HCT116 (cell line): ENCODE data around the gene RPS6KA2. TPM values are rescaled to one million over a fixed set of nuclear protein-coding genes. Genes with fewer than 3 reads are reported as not detected.

Experiments
- ATAC-seq: fragments of 200-7000 bp; cut with Tn5 transposase; 2 replicates; pipeline ENCODE4 v1.9.1; 2020; ENCODE audit warnings: mild to moderate bottlenecking, moderate library complexity
- BruUV-seq: library from RNA; stranded (reverse); fragments of 400-500 nt; replicated peaks from 2 replicates; lab custom pipeline; 2021; lab: Mats Ljungman, UMichigan
- CTCF ChIA-PET: fragments of 300-600 bp; sonication (Branson Sonifier 250); formaldehyde crosslinking; loops from one replicate; lab custom pipeline; 2021; ENCODE audit warnings: antibody characterized with exemption; lab: Charles Lee
- POLR2A ChIA-PET: fragments of 300-600, 350-600 bp; sonication (Branson Sonifier 250); formaldehyde crosslinking; loops from one replicate; lab custom pipeline; 2021; ENCODE audit warnings: antibody characterized with exemption; lab: Charles Lee
- RAD21 ChIA-PET, 2 experiments: fragments of 300-600 bp; sonication (Branson Sonifier 250); formaldehyde crosslinking; loops; one replicate each; lab custom pipeline; 2023; ENCODE audit warnings: low total read pairs in 2 of 2; ENCODE audit not compliant: uncharacterized antibody in 2 of 2, unreplicated experiment in 2 of 2, low non-redundant PET in 1 of 2; lab: Charles Lee
- DNase-seq: peaks from one replicate; pipeline ENCODE4 v3.0.0-alpha.2; 2010; ENCODE audit warnings: low read depth, low spot score
- H2AFZ ChIP-seq: fragments of 200-600 bp; shearing (Covaris generic), sonication (generic); 2 replicates; pipeline ENCODE4 v1.6.1; 2017; ENCODE audit warnings: low read depth, mixed run types, mixed read lengths, antibody characterized with exemption, low read length; ENCODE audit not compliant: poor library complexity, severe bottlenecking
- H3K27ac ChIP-seq: 2 replicates; pipeline ENCODE4 v1.5.1; 2012; ENCODE audit warnings: low read depth, low read length
- H3K27me3 ChIP-seq: fragments of 200-600 bp; sonication (generic); 2 replicates; pipeline ENCODE4 v1.6.1; 2016; ENCODE audit warnings: mixed run types, low read length, mixed read lengths; ENCODE audit not compliant: insufficient read depth
- H3K36me3 ChIP-seq, 2 experiments: fragments of 200-500 bp in 1 of 2; fragments of 200-600 bp in 1 of 2; sonication (Bioruptor generic) in 1 of 2; sonication (generic) in 1 of 2; 2 replicates each; pipeline versions ENCODE4 v1.5.1 to v1.6.1; 2014 to 2016; ENCODE audit warnings: low read length in 2 of 2, inconsistent platforms in 1 of 2, mixed read lengths in 1 of 2, mixed run types in 1 of 2; ENCODE audit not compliant: insufficient read depth in 2 of 2, control insufficient read depth in 1 of 2
- H3K4me1 ChIP-seq, 2 experiments: fragments of 200-600 bp in 1 of 2; sonication (generic) in 1 of 2; 2 replicates each; pipeline versions ENCODE4 v1.5.1 to v1.6.1; 2012 to 2017; ENCODE audit warnings: low read length in 2 of 2, inconsistent platforms in 1 of 2, mild to moderate bottlenecking in 1 of 2, mixed read lengths in 1 of 2, mixed run types in 1 of 2, moderate library complexity in 1 of 2; ENCODE audit not compliant: insufficient read depth in 2 of 2, control insufficient read depth in 1 of 2
- H3K4me2 ChIP-seq: fragments of 200-600 bp; sonication (generic); 2 replicates; pipeline ENCODE4 v1.6.1; 2017; ENCODE audit warnings: mixed run types, low read length, mixed read lengths
- H3K4me3 ChIP-seq, 2 experiments: fragments of 200-600 bp in 1 of 2; sonication (generic) in 1 of 2; replicated peaks in 1 of 2; 2 replicates each; pipeline ENCODE4 v1.5.1; 2011 to 2016; ENCODE audit warnings: low read length in 2 of 2, control low read depth in 1 of 2, low read depth in 1 of 2, mild to moderate bottlenecking in 1 of 2, mixed read lengths in 1 of 2, mixed run types in 1 of 2
- H3K79me2 ChIP-seq: fragments of 200-600 bp; sonication (generic); 2 replicates; pipeline ENCODE4 v1.6.1; 2017; ENCODE audit warnings: mild to moderate bottlenecking, mixed run types, low read length, moderate library complexity, mixed read lengths; ENCODE audit not compliant: insufficient read depth
- H3K9ac ChIP-seq: fragments of 200-600 bp; sonication (generic); 2 replicates; pipeline ENCODE4 v1.6.1; 2016; ENCODE audit warnings: low read length, mixed read lengths
- H3K9me2 ChIP-seq: fragments of 200-600 bp; sonication (generic), shearing (Covaris generic); 2 replicates; pipeline ENCODE4 v1.6.1; 2017; ENCODE audit warnings: mixed run types, mild to moderate bottlenecking, moderate library complexity; ENCODE audit not compliant: insufficient read depth
- H3K9me3 ChIP-seq, 2 experiments: fragments of 200-500 bp in 1 of 2; fragments of 200-600 bp in 1 of 2; sonication (Bioruptor generic) in 1 of 2; sonication (generic) in 1 of 2; 2 replicates each; pipeline ENCODE4 v1.6.1; 2014 to 2017; ENCODE audit warnings: low read length in 2 of 2, mixed read lengths in 2 of 2, inconsistent platforms in 1 of 2, low read depth in 1 of 2, mild to moderate bottlenecking in 1 of 2, mixed run types in 1 of 2, moderate library complexity in 1 of 2; ENCODE audit not compliant: control insufficient read depth in 1 of 2, insufficient read depth in 1 of 2
- H4K20me1 ChIP-seq: fragments of 200-600 bp; sonication (generic), shearing (Covaris generic); 2 replicates; pipeline ENCODE4 v1.6.1; 2017; ENCODE audit warnings: mixed run types, mild to moderate bottlenecking, moderate library complexity; ENCODE audit not compliant: insufficient read depth
- CEBPB ChIP-seq: IDR thresholded peaks from 2 replicates; pipeline ENCODE4 v1.6.1; 2012; ENCODE audit warnings: low read depth
- ELF1 ChIP-seq: IDR thresholded peaks from 2 replicates; pipeline ENCODE4 v1.6.1; 2012; ENCODE audit warnings: low read depth, borderline replicate concordance
- EZH2 ChIP-seq: fragments of 200-600 bp; sonication (generic); IDR thresholded peaks from 2 replicates; pipeline ENCODE4 v1.6.1; 2017; ENCODE audit warnings: antibody characterized with exemption, mixed run types
- EZH2phosphoT487 ChIP-seq: fragments of 200-600 bp; IDR thresholded peaks from 2 replicates; pipeline ENCODE4 v1.6.1; 2018; ENCODE audit warnings: antibody characterized with exemption, borderline replicate concordance
- FOSL1 ChIP-seq: IDR thresholded peaks from 2 replicates; pipeline ENCODE4 v1.6.1; 2012; ENCODE audit warnings: low read depth
- POLR2A ChIP-seq: IDR thresholded peaks from 2 replicates; pipeline ENCODE4 v1.7.0; 2011; ENCODE audit warnings: borderline replicate concordance; ENCODE audit not compliant: insufficient read depth, insufficient read length; ENCODE audit errors: extremely low read depth
- RAD21 ChIP-seq: IDR thresholded peaks from 2 replicates; pipeline ENCODE4 v1.6.1; 2012; ENCODE audit warnings: low read depth, mild to moderate bottlenecking
- SIN3A ChIP-seq: IDR thresholded peaks from 2 replicates; pipeline ENCODE4 v1.6.1; 2012; ENCODE audit warnings: low read depth
- SP1 ChIP-seq: IDR thresholded peaks from 2 replicates; pipeline ENCODE4 v1.6.1; 2012; ENCODE audit warnings: low read depth
- SRF ChIP-seq: IDR thresholded peaks from 2 replicates; pipeline ENCODE4 v1.6.1; 2012; ENCODE audit warnings: low read depth
- ZFX ChIP-seq: fragments of 450-650 bp; IDR thresholded peaks from 2 replicates; pipeline ENCODE4 v1.6.1; 2017
- ZNF274 ChIP-seq: fragments of 200-500 bp; sonication (Bioruptor generic); IDR thresholded peaks from 2 replicates; pipeline ENCODE4 v1.6.1; 2014; ENCODE audit warnings: mild to moderate bottlenecking, low read depth, low read length, inconsistent platforms
- intact Hi-C: fragments of 100-400 bp; cut with micrococcal nuclease; formaldehyde crosslinking; loops from 2 replicates; pipeline ENCODE4 v1.10.0; 2022
- total RNA-seq: library from RNA; stranded (reverse); gene quantifications from one replicate; pipeline ENCODE4 v1.2.1, GENCODE V29; 2021; ENCODE audit not compliant: unreplicated experiment
- TF ChIP-seq, protein P1 (sequence below): IDR thresholded peaks from 2 replicates; pipeline ENCODE4 v1.6.1; 2012
- TF ChIP-seq, protein P2 (sequence below), 3 experiments: fragments of 200-600 bp in 1 of 3; sonication (generic) in 1 of 3; IDR thresholded peaks in 2 of 3; conservative IDR thresholded peaks in 1 of 3; 2 replicates each; pipeline ENCODE4 v1.5.1; 2012 to 2017; ENCODE audit warnings: low read depth in 2 of 3, low read length in 2 of 3, antibody characterized with exemption in 1 of 3, borderline replicate concordance in 1 of 3, control low read depth in 1 of 3, mild to moderate bottlenecking in 1 of 3, mixed read lengths in 1 of 3, mixed run types in 1 of 3, moderate library complexity in 1 of 3; ENCODE audit not compliant: insufficient read depth in 1 of 3
- TF ChIP-seq, protein P3 (sequence below): IDR thresholded peaks from 2 replicates; pipeline ENCODE4 v1.6.1; 2012
- TF ChIP-seq, protein P4 (sequence below): IDR thresholded peaks from 2 replicates; pipeline ENCODE4 v1.6.1; 2012; ENCODE audit warnings: low read depth

The RPS6KA2 gene
- total RNA-seq, 1 experiment from 2014 or later: 8.5 TPM

DNA sequence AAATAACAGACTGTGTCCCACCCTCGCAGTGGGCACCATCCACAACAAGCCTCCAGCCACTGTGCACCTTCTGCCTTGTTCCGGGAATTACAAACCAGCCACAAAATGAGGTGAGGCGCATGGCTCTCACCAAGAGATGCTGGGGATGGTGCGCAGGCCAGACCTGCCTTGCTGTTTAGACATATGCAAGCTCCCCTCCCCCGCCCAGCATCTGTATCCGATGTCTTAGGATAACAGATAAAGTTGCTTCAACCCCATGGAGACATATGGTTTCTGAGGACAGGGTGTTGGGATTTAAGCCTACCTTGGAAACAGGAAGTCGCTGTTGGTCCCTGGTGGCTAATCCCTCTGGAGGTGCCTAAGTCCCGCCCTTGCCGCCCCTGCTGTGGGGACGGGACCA lies 194.0 kb downstream of the RPS6KA2 start:
- H3K4me2 ChIP-seq: no peak overlapping the region
- no peaks in the 10 kb centered on the region for H4K20me1 ChIP-seq
- CTCF ChIA-PET: no interaction called here
- no peaks in the 10 kb centered on the region for H3K4me1 ChIP-seq
- TF ChIP-seq ELF1: no peak
- TF ChIP-seq SRF: no peak
- no peak for TF ChIP-seq ZFX
- TF ChIP-seq CEBPB: no peak
- TF ChIP-seq SP1: no peak
- TF ChIP-seq POLR2A: no peak
- TF ChIP-seq, protein P1, sequence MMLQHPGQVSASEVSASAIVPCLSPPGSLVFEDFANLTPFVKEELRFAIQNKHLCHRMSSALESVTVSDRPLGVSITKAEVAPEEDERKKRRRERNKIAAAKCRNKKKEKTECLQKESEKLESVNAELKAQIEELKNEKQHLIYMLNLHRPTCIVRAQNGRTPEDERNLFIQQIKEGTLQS: no peak
- TF ChIP-seq, protein P2, sequence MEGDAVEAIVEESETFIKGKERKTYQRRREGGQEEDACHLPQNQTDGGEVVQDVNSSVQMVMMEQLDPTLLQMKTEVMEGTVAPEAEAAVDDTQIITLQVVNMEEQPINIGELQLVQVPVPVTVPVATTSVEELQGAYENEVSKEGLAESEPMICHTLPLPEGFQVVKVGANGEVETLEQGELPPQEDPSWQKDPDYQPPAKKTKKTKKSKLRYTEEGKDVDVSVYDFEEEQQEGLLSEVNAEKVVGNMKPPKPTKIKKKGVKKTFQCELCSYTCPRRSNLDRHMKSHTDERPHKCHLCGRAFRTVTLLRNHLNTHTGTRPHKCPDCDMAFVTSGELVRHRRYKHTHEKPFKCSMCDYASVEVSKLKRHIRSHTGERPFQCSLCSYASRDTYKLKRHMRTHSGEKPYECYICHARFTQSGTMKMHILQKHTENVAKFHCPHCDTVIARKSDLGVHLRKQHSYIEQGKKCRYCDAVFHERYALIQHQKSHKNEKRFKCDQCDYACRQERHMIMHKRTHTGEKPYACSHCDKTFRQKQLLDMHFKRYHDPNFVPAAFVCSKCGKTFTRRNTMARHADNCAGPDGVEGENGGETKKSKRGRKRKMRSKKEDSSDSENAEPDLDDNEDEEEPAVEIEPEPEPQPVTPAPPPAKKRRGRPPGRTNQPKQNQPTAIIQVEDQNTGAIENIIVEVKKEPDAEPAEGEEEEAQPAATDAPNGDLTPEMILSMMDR (IDR thresholded peaks at IDR 0.05 in 2 of 3, conservative IDR thresholded peaks at IDR 0.05 in 1 of 3; ENCODE audit: borderline replicate concordance in 1 of 3, insufficient read depth in 1 of 3, low read depth in 2 of 3, low read length in 2 of 3): no peak
- TF ChIP-seq ZNF274: no peak
- TF ChIP-seq FOSL1: no peak
- TF ChIP-seq, all 23 proteins: peak for 0
- BruUV-seq: no TSS peak
- no peaks in the 10 kb centered on the region for H3K79me2 ChIP-seq
- no peaks in the 10 kb centered on the region for H3K9me2 ChIP-seq
- H2AFZ ChIP-seq: no peak overlapping the region
- ChIA-PET POLR2A (no interaction called here), RAD21 (no interaction called here)
- no peak overlapping the region for H3K9ac ChIP-seq
- ATAC-seq (no peak), DNase-seq (no peak)
- H3K4me3 ChIP-seq: no peak overlapping the region
- no peaks in the 10 kb centered on the region for H3K36me3 ChIP-seq
- H3K27me3 ChIP-seq: no peaks in the 10 kb centered on the region
- H3K9me3 ChIP-seq: no peaks in the 10 kb centered on the region
- intact Hi-C loops: no loop called here
- H3K27ac ChIP-seq: no peak overlapping the region

DNA sequence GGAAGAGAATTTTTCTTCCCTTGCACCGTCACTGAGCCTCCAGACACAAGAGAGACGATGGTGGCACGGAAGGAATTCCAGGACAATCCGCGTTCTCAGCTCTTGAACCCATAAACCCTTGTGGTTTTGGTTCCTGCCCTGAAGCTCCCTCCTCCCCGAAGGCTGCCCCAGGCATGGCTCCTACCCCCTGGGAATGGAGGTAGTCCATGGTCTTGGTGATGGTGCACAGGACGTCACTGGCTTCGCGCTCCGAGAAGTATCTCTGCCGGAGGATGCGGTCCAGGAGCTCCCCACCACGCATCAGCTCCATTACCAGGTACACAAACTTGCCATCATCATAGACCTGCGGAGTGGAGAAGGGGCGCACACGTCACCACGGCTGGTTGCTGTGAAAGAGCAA lies 196.8 kb downstream of the RPS6KA2 start:
- CTCF ChIA-PET: no interaction called here
- Histone ChIP-seq H3K9me3 (no peaks in the 10 kb centered on the region), H3K36me3 (no peaks in the 10 kb centered on the region), H3K27me3 (no peaks in the 10 kb centered on the region), H3K4me2 (no peak overlapping the region), H3K9me2 (no peaks in the 10 kb centered on the region), H3K27ac (no peak overlapping the region), H3K4me1 (no peaks in the 10 kb centered on the region), H3K4me3 (no peak overlapping the region), H4K20me1 (no peaks in the 10 kb centered on the region), H3K79me2 (no peaks in the 10 kb centered on the region), H2AFZ (no peak overlapping the region), H3K9ac (no peak overlapping the region)
- intact Hi-C loops: no loop called here
- RAD21 ChIA-PET: no interaction called here
- POLR2A ChIA-PET: no interaction called here
- ATAC-seq: no peak
- no peak for DNase-seq
- no TSS peak for BruUV-seq
- TF ChIP-seq, protein P3, sequence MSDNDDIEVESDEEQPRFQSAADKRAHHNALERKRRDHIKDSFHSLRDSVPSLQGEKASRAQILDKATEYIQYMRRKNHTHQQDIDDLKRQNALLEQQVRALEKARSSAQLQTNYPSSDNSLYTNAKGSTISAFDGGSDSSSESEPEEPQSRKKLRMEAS: no peak
- TF ChIP-seq EZH2phosphoT487 (no peak), RAD21 (no peak), CEBPB (no peak), EZH2 (no peak), FOSL1 (no peak), SP1 (no peak), SIN3A (no peak)
- TF ChIP-seq, protein P4, sequence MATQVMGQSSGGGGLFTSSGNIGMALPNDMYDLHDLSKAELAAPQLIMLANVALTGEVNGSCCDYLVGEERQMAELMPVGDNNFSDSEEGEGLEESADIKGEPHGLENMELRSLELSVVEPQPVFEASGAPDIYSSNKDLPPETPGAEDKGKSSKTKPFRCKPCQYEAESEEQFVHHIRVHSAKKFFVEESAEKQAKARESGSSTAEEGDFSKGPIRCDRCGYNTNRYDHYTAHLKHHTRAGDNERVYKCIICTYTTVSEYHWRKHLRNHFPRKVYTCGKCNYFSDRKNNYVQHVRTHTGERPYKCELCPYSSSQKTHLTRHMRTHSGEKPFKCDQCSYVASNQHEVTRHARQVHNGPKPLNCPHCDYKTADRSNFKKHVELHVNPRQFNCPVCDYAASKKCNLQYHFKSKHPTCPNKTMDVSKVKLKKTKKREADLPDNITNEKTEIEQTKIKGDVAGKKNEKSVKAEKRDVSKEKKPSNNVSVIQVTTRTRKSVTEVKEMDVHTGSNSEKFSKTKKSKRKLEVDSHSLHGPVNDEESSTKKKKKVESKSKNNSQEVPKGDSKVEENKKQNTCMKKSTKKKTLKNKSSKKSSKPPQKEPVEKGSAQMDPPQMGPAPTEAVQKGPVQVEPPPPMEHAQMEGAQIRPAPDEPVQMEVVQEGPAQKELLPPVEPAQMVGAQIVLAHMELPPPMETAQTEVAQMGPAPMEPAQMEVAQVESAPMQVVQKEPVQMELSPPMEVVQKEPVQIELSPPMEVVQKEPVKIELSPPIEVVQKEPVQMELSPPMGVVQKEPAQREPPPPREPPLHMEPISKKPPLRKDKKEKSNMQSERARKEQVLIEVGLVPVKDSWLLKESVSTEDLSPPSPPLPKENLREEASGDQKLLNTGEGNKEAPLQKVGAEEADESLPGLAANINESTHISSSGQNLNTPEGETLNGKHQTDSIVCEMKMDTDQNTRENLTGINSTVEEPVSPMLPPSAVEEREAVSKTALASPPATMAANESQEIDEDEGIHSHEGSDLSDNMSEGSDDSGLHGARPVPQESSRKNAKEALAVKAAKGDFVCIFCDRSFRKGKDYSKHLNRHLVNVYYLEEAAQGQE: no peak
- TF ChIP-seq, protein P1: no peak
